AG04450 (cell line): Measurements from ENCODE around the gene ROPN1. TPM values are rescaled to one million over a fixed set of nuclear protein-coding genes. Genes with fewer than 3 reads are reported as not detected.

Experiments
- CTCF ChIA-PET: fragments of 300-600, 350-600 bp; formaldehyde crosslinking; extraction: SDS; loops from one replicate; lab custom pipeline; 2022; ENCODE audit warnings: antibody characterized with exemption, inconsistent platforms; lab: Charles Lee
- POLR2A ChIA-PET: fragments of 350-600 bp; formaldehyde crosslinking; extraction: SDS; loops from one replicate; lab custom pipeline; 2021; ENCODE audit warnings: antibody characterized with exemption, inconsistent platforms; lab: Yijun Ruan, JAX
- DNase-seq: peaks from one replicate; pipeline ENCODE4 v3.0.0-alpha.2; 2011; ENCODE audit warnings: low read depth, low spot score
- H3K27ac ChIP-seq: one replicate; pipeline ENCODE4 v1.5.1; 2012; ENCODE audit warnings: low read depth, low read length, control low read depth
- H3K27me3 ChIP-seq: one replicate; pipeline ENCODE4 v1.6.0; 2012; ENCODE audit warnings: low read length; ENCODE audit not compliant: control insufficient read depth, insufficient read depth
- H3K4me3 ChIP-seq: 2 replicates; pipeline ENCODE4 v1.5.1; 2011; ENCODE audit warnings: mild to moderate bottlenecking, low read depth, low read length, control low read depth
- H3K9me3 ChIP-seq: 2 replicates; pipeline ENCODE4 v1.5.1; 2012; ENCODE audit warnings: low read length; ENCODE audit not compliant: control insufficient read depth, insufficient read depth
- polyA plus RNA-seq: library from polyadenylated mRNA; depleted of rRNA; stranded (reverse); fragments of >200 nt; gene quantifications from 2 replicates; pipeline ENCODE4 v1.2.3, GENCODE V29; 2011
- TF ChIP-seq, protein P1 (sequence below): IDR thresholded peaks from 2 replicates; pipeline ENCODE4 v1.5.1; 2011; ENCODE audit warnings: low read depth, low read length, control low read depth, inconsistent platforms

The ROPN1 gene
- polyA plus RNA-seq, 1 experiment: 0.29 TPM

DNA sequence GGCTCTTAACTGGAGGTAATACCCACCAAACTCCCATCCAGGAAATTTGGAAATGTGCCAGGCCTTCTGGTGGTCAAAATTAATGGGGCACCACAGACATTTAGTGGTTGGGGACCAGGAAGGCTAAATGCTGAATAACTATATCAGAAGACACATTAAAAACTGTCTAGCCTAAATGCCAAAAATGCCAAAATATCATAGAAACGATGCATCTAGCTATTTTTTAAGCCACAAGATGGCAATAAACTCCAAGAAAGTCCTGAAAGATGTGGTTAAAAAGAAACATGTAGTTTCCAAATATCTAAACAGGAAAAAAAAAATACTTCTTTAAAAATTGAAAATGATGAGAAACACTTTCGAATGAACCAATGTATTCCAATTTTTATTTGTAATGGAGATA, 50.8 kb downstream of the ROPN1 start:
- TF ChIP-seq, protein P1, sequence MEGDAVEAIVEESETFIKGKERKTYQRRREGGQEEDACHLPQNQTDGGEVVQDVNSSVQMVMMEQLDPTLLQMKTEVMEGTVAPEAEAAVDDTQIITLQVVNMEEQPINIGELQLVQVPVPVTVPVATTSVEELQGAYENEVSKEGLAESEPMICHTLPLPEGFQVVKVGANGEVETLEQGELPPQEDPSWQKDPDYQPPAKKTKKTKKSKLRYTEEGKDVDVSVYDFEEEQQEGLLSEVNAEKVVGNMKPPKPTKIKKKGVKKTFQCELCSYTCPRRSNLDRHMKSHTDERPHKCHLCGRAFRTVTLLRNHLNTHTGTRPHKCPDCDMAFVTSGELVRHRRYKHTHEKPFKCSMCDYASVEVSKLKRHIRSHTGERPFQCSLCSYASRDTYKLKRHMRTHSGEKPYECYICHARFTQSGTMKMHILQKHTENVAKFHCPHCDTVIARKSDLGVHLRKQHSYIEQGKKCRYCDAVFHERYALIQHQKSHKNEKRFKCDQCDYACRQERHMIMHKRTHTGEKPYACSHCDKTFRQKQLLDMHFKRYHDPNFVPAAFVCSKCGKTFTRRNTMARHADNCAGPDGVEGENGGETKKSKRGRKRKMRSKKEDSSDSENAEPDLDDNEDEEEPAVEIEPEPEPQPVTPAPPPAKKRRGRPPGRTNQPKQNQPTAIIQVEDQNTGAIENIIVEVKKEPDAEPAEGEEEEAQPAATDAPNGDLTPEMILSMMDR: peak; percentile 24; the same call in 1 of the 2 replicates
- DNase-seq: no peak
- ChIA-PET CTCF (interaction anchor here (0.6 to 2.7 kb wide), 12 partner anchors 9 to 609 kb away, joined by 3 to 8 read pairs (median 4); partner anchors contain the start of gene CCDC14), POLR2A (no interaction called here)
- Histone ChIP-seq H3K27me3 (no peaks in the 10 kb centered on the region), H3K9me3 (no peaks in the 10 kb centered on the region), H3K4me3 (no peak overlapping the region), H3K27ac (no peak overlapping the region)

DNA sequence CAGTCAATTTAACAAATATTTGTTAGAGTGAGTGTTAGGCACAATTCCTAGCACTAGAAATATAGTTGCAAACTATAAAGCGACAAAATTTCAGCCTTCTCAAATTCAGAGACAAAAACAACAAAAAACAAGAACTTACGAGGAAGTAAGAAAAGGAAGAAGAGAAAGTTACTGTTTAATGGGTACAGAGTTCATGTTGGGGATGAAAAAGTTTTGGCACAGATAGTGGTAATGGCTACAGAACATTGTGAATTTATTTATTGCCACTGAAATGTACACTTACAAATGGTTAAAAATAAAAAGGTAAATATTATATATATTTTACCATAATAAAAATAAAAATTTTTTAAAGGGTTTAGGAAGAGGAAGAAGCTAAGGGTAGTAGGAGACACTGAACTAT, 52.2 kb downstream of the ROPN1 start:
- ChIA-PET POLR2A (no interaction called here), CTCF (interaction anchor here (0.7 to 2.3 kb wide), 3 partner anchors 88 to 610 kb away, joined by 3 to 7 read pairs (median 3); no protein-coding TSS in a partner anchor)
- Histone ChIP-seq H3K4me3 (no peak overlapping the region), H3K27me3 (no peaks in the 10 kb centered on the region), H3K9me3 (no peaks in the 10 kb centered on the region), H3K27ac (no peak overlapping the region)
- DNase-seq: no peak
- TF ChIP-seq, protein P1: no peak

DNA sequence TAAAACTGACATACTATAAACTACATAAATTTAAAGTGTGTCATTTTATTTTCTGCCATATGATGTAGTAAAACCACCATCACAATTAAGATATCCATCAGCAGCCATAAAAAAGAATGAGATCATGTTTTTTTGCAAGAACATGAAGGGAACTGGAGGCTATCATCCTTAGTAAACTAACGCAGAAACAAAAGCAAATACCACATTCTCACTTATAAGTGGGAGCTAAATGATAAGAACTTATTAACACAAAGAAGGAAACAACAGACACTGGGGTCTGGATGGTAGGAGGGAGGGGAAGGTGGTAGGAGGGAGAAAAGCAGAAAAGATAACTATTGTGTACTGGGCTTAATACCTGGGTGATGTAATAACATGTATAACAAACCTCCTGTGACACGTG, 55.5 kb downstream of the ROPN1 start:
- Histone ChIP-seq H3K27me3 (no peaks in the 10 kb centered on the region), H3K4me3 (no peak overlapping the region), H3K9me3 (no peaks in the 10 kb centered on the region), H3K27ac (no peak overlapping the region)
- CTCF ChIA-PET: no interaction called here
- POLR2A ChIA-PET: no interaction called here
- DNase-seq: no peak
- TF ChIP-seq, protein P1: no peak

DNA sequence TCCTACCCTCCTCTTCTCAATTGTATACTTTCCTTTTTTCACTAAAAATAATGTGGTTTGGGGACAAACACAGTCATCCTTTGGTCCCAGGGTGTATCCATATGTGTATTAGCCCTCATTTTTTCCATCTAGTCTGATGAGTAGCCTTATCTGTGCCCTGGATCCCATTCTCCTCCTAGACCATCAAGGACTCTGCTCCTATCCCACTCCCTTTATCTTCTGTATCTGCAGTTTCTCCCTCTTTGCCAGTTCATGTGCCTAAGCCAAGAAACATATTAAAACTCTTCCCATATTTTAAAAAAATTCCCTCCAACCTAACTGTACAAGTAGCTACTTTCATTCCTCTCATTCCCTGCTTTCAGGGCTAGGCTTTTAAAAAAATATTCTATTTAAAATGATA, 56.1 kb downstream of the ROPN1 start:
- POLR2A ChIA-PET: no interaction called here
- CTCF ChIA-PET: no interaction called here
- no peak overlapping the region for H3K4me3 ChIP-seq
- no peaks in the 10 kb centered on the region for H3K9me3 ChIP-seq
- H3K27ac ChIP-seq: no peak overlapping the region
- DNase-seq: no peak
- H3K27me3 ChIP-seq: no peaks in the 10 kb centered on the region
- TF ChIP-seq, protein P1: no peak

DNA sequence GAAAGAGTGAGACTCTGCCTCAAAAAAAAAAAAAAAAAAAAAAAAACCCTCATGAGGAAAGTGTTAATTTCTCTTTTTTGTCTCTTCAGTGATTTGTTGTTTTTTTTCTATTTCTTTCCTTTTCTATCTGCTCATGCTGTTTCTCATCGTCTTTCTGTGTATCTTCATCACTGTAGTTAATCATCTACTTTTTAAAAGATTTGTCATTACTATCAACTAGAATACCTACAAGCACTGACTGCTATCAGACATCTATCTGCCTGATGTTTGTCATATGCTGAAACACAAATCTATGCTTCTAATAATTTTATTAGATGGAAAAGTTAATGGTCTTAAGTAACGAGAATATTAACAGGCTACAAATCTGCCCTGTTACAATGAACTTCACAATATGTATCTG, 57.7 kb downstream of the ROPN1 start:
- Histone ChIP-seq H3K27me3 (no peaks in the 10 kb centered on the region), H3K27ac (no peak overlapping the region), H3K9me3 (no peaks in the 10 kb centered on the region), H3K4me3 (no peak overlapping the region)
- POLR2A ChIA-PET: no interaction called here
- CTCF ChIA-PET: no interaction called here
- no peak for DNase-seq
- TF ChIP-seq, protein P1: no peak
